ENCODE data around the gene ZBTB46. TPM values are rescaled to one million over a fixed set of nuclear protein-coding genes. Genes with fewer than 3 reads are reported as not detected.

ZBTB46 gene
- total RNA-seq, 1 donor from 2014 or later, result 67.4 TPM

- no peak for DNase-seq
Observed at GRCh38 chr20:63837479-63837878, 6.4 kb upstream of the ZBTB46 start.

- DNase-seq, result no peak
Observed at GRCh38 chr20:63836458-63837344, 5.6 kb upstream of the ZBTB46 start.

GRCh38 chr20:63835021-63835858 is 4.2 kb upstream of the ZBTB46 start:
- DNase-seq, result peak; percentile 94

GRCh38 chr20:63834491-63834880 is 3.4 kb upstream of the ZBTB46 start:
- DNase-seq, result no peak

GRCh38 chr20:63833776-63834490 is 2.9 kb upstream of the ZBTB46 start:
- DNase-seq, result no peak

GRCh38 chr20:63831993-63832686 is 1.1 kb upstream of the ZBTB46 start:
- peak; percentile 50 for DNase-seq

GRCh38 chr20:63831646-63831992 is 555 bp upstream of the ZBTB46 start:
- no peak for DNase-seq

GRCh38 chr20:63829945-63830835 is 874 bp downstream of the ZBTB46 start:
- peak; percentile 42 for DNase-seq

- no peak for DNase-seq
Observed at GRCh38 chr20:63829603-63829944, 1.5 kb downstream of the ZBTB46 start.

- DNase-seq, result no peak
Observed at GRCh38 chr20:63828951-63829350, 2.1 kb downstream of the ZBTB46 start.

GRCh38 chr20:63828545-63828944 is 2.5 kb downstream of the ZBTB46 start:
- no peak for DNase-seq

GRCh38 chr20:63828124-63828523 is 2.9 kb downstream of the ZBTB46 start:
- DNase-seq, result no peak

GRCh38 chr20:63826753-63827152 is 4.3 kb downstream of the ZBTB46 start:
- DNase-seq, result no peak

GRCh38 chr20:63825331-63826118 is 5.5 kb downstream of the ZBTB46 start:
- no peak for DNase-seq

- no peak for DNase-seq
Observed at GRCh38 chr20:63823691-63824311, 7.3 kb downstream of the ZBTB46 start.

- no peak for DNase-seq
Observed at GRCh38 chr20:63822276-63822696, 8.8 kb downstream of the ZBTB46 start.

GRCh38 chr20:63821811-63822210 is 9.3 kb downstream of the ZBTB46 start:
- no peak for DNase-seq

- peak; percentile 72 for DNase-seq
Observed at GRCh38 chr20:63819224-63819921, 11.7 kb downstream of the ZBTB46 start.

GRCh38 chr20:63815615-63816253 is 15.3 kb downstream of the ZBTB46 start:
- no peak for DNase-seq
